GM12864 (cell line): ENCODE results near the gene MSX1.

Experiments used
- DNase-seq: peaks from one replicate; pipeline ENCODE4 v3.0.0-alpha.2; 2011; ENCODE audit warnings: low read depth
- H3K4me3 ChIP-seq: 2 replicates; pipeline ENCODE4 v1.5.1; 2011; ENCODE audit warnings: mild to moderate bottlenecking, low read depth, low read length, control low read depth
- CTCF ChIP-seq: IDR thresholded peaks from 2 replicates; pipeline ENCODE4 v1.5.1; 2011; ENCODE audit warnings: low read depth, mild to moderate bottlenecking, moderate library complexity, low read length, control low read depth, inconsistent platforms; ENCODE audit errors: missing control alignments

Gene MSX1

GRCh38 chr4:4852591-4853362 is 6.7 kb upstream of the MSX1 start:
- DNase-seq, result no peak
- H3K4me3 ChIP-seq, result peak overlapping the region; percentile 49
- TF ChIP-seq CTCF, result no peak

DNA sequence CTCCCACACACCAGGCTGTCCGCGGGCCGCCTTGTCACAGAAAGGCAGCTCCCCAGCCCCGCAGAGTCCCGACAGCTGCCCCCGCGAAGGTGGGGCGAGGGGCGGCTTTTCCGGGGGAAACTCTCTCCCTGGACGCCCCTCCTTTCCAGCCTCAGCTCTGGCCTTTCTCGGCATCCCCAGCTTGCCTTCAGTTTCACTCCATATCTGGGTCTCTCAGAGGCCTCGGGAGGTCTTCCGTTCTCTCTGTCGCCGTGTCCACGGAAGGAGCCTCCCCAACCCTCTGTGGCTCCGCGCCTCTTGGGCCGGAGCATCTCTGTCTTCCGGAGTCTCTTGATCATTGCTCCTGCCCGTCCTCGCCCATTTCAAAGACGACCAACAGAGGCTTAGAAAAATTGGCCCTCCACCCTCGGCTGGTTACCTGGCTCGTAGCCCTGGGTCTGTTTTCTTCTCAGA is 6.1 kb upstream of the MSX1 start:
- H3K4me3 ChIP-seq, result peak overlapping the region; percentile 49
- no peak for DNase-seq
- TF ChIP-seq CTCF, result no peak

GRCh38 chr4:4853921-4854648 is 5.4 kb upstream of the MSX1 start:
- DNase-seq, result no peak
- TF ChIP-seq CTCF, result no peak
- no peak overlapping the region; the same call in 1 of the 2 replicates for H3K4me3 ChIP-seq

DNA sequence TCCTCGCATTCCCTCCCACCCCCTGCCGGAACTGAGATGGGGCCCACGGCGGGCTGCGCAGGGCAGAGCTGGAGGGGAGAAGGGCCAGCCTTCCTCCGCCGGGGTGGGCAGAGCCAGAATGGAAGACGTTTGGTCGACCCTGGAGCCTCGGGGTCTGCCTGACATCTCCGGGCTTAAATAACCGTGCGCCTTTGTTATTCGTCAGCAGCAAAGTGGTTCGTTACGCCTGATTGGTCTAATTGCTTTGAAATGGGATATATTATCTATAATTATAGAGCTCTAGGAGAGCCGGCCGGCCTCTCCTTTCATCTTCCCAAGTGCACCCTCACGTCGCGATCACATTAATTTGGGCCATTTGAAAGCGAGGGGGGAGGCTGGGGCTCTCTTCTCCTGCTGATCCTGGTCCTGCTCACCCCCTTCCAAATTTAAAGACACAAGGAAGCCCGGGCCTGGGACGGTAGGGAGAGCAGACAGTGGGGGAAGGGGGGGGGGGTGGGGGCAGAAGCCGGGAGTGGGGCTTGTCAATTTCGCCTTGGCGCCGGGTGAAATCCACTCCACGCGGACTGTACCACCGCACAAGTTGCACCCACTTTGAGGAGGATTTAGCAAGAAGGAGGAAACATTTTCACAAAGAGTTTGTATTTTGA is 4.7 kb upstream of the MSX1 start:
- no peak for TF ChIP-seq CTCF
- no peak for DNase-seq
- no peak overlapping the region for H3K4me3 ChIP-seq

GRCh38 chr4:4855301-4856070 is 4.0 kb upstream of the MSX1 start:
- no peak for DNase-seq
- no peak for TF ChIP-seq CTCF
- no peak overlapping the region for H3K4me3 ChIP-seq
